ENCODE measurements around the gene TSPEAR. TPM values are rescaled to one million over a fixed set of nuclear protein-coding genes. Genes with fewer than 3 reads are reported as not detected.

TSPEAR gene
- total and polyA plus RNA-seq, 9 of the 15 experiments (the other 6 are each of a cell fraction or from before 2014, with no cell fraction given) = not detected

DNA sequence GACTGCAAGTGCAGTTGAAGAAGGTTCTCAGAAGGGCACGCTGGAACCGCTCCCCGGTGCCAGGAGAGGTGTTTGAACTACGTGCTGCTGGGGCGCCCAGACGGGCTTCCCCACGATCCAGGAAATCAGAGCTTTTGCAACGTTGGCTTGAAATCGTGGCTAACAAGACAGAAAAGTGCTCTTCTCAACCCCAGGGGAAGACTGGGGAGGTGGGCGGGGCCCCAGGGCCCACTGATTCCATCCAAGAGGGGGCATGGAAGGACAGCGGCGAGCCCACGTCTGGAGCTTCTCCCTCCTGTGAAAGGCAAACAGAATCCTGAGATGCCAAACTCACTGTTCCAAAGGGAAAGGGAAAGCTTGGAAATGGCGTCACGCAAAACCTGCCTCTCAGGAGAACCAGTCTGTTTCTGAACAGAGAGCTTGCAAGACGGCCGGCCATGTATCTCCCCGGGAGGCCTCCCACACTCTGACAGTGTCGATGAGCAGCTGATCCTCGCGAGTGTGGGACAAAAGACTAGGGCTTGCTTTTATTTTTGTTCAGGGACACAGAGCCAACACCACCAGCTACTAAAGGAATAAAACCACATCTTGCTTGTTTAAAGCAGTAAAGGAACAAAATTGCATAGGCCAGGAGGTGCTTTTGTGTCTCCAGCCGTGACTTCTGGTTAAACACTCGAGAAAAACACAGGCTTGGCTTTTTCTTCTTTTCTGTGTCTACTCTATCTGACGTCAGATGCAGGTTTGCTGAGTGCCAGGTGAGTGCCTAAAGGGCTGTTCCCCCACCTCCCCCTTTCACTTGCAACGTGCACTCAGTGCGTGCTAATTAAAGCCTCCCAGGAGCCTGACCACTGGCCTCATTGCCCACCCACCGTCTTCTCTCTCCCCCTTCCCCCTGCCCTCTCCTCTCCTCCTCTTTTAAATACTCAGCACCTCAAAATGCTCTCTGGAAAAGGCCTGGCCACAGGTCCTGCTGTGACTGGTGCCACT, 214.5 kb downstream of the TSPEAR start:
- ChIA-PET CTCF (ENCODE audit: low intra/inter-chr PET ratio) (no interaction called here), POLR2A (interaction anchor here (0.6 kb wide), 1 partner anchor 627 kb away, joined by 3 read pairs; no protein-coding TSS in a partner anchor)
- peaks cover 2% of the 10 kb centered on the region for H4K20me1 ChIP-seq (replicated peaks; ENCODE audit: control insufficient read depth, insufficient read depth, low read length)
- H3K79me2 ChIP-seq (ENCODE audit: control insufficient read depth, insufficient read depth, low read length) = no peaks in the 10 kb centered on the region
- H2AFZ ChIP-seq (ENCODE audit: low read depth, low read length) = no peak overlapping the region
- TF ChIP-seq, protein P1, sequence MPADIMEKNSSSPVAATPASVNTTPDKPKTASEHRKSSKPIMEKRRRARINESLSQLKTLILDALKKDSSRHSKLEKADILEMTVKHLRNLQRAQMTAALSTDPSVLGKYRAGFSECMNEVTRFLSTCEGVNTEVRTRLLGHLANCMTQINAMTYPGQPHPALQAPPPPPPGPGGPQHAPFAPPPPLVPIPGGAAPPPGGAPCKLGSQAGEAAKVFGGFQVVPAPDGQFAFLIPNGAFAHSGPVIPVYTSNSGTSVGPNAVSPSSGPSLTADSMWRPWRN (IDR thresholded peaks at IDR 0.05; ENCODE audit: low read depth) = no peak
- TF ChIP-seq JUNB (CRISPR knock-in tag; conservative IDR thresholded peaks at IDR 0.05) (no peak), CC2D1A (IDR thresholded peaks at IDR 0.05) (no peak), NCOA1 (IDR thresholded peaks at IDR 0.05; ENCODE audit: low read depth) (no peak), TBL1XR1 (IDR thresholded peaks at IDR 0.05; ENCODE audit: low read length in 2 of 2) (no peak), CBFA2T3 (IDR thresholded peaks at IDR 0.05) (no peak)
- H3K27ac ChIP-seq (ENCODE audit: extremely low read depth, low read depth, low read length) = no peak overlapping the region
- H3K9me1 ChIP-seq (ENCODE audit: control insufficient read depth, insufficient read depth, low read length) = no peaks in the 10 kb centered on the region
- H3K9me3 ChIP-seq (replicated peaks; ENCODE audit: control insufficient read depth, insufficient read depth, low read depth, low read length) = no peaks in the 10 kb centered on the region
- in situ Hi-C loops (cut with MboI) (no loop called here), intact Hi-C loops (cut with micrococcal nuclease) (no loop called here)
- no peak overlapping the region for H3K4me3 ChIP-seq
- no peak for FAIRE-seq
- peaks cover 0 to 12% of the 10 kb centered on the region in 2 experiments; a peak in 2 of 5 replicates for H3K4me1 ChIP-seq (replicated peaks in 1 of 2; ENCODE audit: control insufficient read depth in 2 of 2, insufficient read depth in 2 of 2, low read length in 2 of 2)
- WGBS (ENCODE audit: insufficient coverage, low coverage, missing lambda C conversion rate) = 2% methylated on average over 27 of the region's 27 CpGs
- no peak for DNase-seq (ENCODE audit: extremely low read depth in 1 of 4, low spot score in 3 of 4)
- no peak overlapping the region for H3K4me2 ChIP-seq (ENCODE audit: insufficient read depth, low read length)
- peaks cover 78 to 88% of the 10 kb centered on the region in 2 experiments for H3K27me3 ChIP-seq (ENCODE audit: control insufficient read depth in 2 of 2, insufficient read depth in 2 of 2, low read length in 2 of 2)
- no peak overlapping the region for H3K9ac ChIP-seq (ENCODE audit: insufficient read depth in 1 of 2, low read depth in 2 of 2, low read length in 2 of 2)
- BruUV-seq (replicated peaks) = no TSS peak
- H3K36me3 ChIP-seq (ENCODE audit: control insufficient read depth, insufficient read depth, low read length) = no peaks in the 10 kb centered on the region
- no peak for ATAC-seq
